Esophagus squamous epithelium (tissue), 4 donors: ENCODE measurements around the gene CDKAL1.

Experiments used
- CTCF ChIP-seq, 6 experiments: fragments of 450-650 bp in 4 of 6; fragments of 200-600 bp in 2 of 6; sonication (generic) in 2 of 6; IDR thresholded peaks; one replicate each; pipeline ENCODE4 v1.5.1; 2016 to 2019; ENCODE audit warnings: antibody characterized with exemption in 6 of 6, mild to moderate bottlenecking in 4 of 6, moderate library complexity in 4 of 6
- POLR2A ChIP-seq, 4 donors: fragments of 450-650 bp; IDR thresholded peaks; one replicate each; pipeline ENCODE4 v1.6.1; 2017; ENCODE audit warnings: antibody characterized with exemption in 4 of 4, mild to moderate bottlenecking in 4 of 4, moderate library complexity in 3 of 4

DNA sequence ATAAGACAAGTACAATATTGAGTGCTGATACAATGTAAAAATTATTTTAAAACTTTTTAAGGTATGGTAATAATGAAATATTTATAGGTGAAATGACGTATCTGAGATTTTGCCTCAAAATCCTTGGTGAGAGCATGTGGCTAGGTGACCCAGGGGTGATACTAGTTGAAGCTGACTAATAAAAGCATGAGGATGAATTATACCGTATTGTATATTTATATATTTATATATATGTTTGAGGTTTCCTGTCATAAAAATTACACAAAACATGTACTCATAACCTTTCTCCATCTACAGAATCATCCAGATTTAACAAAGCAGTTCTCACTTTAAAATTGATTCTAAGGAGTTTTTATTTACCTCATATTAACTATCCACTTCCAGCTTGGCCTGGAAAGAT lies 358.1 kb downstream of the CDKAL1 start:
- TF ChIP-seq CTCF (IDR thresholded peaks at IDR 0.05): no peak
- no peak for TF ChIP-seq POLR2A (IDR thresholded peaks at IDR 0.05)
